Pulmonary artery endothelial cell (primary cell): ENCODE data around the gene ALDH5A1. TPM values are rescaled to one million over a fixed set of nuclear protein-coding genes. Genes with fewer than 3 reads are reported as not detected.

Source experiments
- DNase-seq: peaks from one replicate; pipeline ENCODE4 v3.0.0-alpha.2; 2011; ENCODE audit warnings: low read depth, low spot score
- total RNA-seq: library from RNA; depleted of rRNA; stranded (reverse); fragments of >200 nt; gene quantifications from 2 replicates; pipeline ENCODE4 v1.2.3, GENCODE V29; 2014

ALDH5A1 gene
- total RNA-seq, 1 donor from 2014 or later: 0.33 TPM

- DNase-seq: no peak
These were observed 27.7 kb downstream of the ALDH5A1 start for GRCh38 chr6:24522228-24523176.

GRCh38 chr6:24524329-24524728 is 29.6 kb downstream of the ALDH5A1 start:
- DNase-seq: no peak

DNA sequence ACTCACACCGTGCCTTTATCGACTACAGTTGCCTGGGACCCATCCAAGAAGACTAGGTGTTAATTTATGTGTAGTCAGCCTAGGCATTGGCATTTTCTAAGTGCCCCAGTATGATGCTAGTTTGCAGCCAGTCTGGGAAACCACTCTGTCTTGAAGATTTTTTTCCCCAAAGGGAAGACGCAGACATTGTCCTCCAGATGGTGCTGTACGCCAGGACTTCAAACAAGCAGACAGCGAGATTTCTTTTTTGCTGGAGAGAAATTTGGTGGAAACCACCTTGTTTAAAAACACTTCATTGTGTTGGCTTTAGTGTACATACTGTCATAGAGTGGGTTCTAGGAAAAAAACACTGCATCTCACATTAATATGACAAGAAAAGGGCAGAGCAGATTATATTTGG is 30.0 kb downstream of the ALDH5A1 start:
- no peak for DNase-seq

GRCh38 chr6:24529985-24530384 is 35.2 kb downstream of the ALDH5A1 start:
- DNase-seq: no peak

DNA sequence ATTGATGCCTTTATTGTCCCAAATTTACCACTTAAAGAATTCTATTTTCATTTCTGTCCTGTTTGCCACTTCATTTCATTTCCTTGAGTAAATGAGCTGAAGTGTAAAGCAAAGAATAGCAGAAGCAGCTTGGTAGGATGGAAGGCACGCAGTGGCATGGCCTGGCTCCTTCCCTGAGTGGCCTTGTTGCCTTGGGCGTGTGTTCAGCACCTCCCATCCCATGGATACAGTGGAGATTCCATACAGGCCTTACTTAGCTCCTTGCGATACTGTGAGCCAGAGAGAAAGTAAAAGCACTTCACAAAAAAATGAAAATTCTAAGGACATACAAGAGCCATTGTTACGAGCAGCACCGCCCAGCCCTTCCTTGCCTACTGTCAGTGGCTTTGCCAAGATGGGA is 39.6 kb downstream of the ALDH5A1 start:
- DNase-seq: no peak

GRCh38 chr6:24535210-24535609 is 40.4 kb downstream of the ALDH5A1 start:
- DNase-seq: no peak

- no peak for DNase-seq
These were observed 41.7 kb downstream of the ALDH5A1 start for GRCh38 chr6:24536466-24536865.

DNA sequence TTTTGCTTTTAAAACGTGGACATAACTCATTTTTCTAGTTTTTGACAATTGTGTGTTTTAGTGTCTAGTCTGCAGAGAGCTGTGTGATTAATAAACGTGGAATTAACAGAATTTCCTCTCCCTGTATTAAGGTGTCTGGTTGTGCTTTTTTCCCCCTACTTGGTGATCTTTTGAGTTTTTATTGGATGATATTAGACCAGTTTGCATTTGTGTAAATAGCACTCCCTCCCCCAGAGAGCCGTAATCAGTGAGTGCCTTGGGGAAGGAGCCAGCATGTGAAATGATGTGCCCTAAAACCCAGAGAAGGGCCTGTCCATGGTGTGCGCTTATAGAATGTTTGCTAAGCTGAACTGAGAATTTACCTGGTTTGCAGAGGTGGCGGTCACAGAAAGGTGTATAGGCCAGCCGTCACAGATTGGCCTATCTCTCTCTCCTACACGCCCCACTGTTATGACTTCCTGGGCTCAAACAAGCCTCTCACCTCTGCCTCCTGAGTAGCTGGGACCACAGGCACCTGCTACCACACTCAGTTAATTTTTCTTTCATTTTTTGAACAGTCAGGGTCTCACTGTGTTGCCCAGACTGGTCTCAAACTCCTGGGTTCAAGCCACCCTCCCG is 42.4 kb downstream of the ALDH5A1 start:
- DNase-seq: no peak

- DNase-seq: no peak
These were observed 43.1 kb downstream of the ALDH5A1 start for GRCh38 chr6:24537771-24538385.

GRCh38 chr6:24539416-24539815 is 44.6 kb downstream of the ALDH5A1 start:
- DNase-seq: no peak

DNA sequence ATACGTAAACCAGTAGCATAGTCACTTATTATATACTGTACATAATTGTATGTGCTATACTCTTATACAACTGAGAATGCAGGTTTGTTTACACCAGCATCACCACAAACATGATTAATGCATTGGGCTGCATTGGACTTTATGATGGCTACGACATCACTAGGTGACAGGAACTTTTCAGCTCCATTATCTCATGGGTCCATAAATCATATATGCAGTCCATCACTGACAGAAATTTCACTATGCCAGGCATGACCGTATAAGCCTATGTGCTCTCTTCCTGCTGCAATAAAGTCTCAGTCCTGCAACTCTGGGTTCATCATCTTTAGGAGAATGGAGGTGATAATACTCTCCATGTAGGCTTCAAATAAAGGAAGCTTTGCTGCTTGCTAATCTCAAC is 45.4 kb downstream of the ALDH5A1 start:
- no peak for DNase-seq

- DNase-seq: no peak
These were observed 48.9 kb downstream of the ALDH5A1 start for GRCh38 chr6:24543683-24544082.

DNA sequence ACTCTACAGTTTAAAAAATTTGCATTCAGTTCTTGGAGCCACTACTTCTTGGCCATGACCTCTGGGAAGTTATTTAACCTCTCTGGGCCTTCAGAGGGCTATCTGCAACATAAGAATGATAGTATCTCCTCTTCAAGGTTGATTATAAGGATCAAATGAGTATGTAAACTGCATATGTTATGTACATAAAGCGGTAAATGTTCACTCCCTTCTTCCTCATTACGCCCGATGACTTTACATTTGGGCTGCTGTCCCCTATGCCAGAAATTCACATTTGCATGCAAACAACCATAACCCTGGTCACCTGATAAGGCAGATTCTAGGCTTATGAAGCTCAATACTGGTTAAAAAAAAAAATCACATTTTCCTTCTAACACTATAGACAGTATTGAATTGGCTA is 50.4 kb downstream of the ALDH5A1 start:
- DNase-seq: no peak

DNA sequence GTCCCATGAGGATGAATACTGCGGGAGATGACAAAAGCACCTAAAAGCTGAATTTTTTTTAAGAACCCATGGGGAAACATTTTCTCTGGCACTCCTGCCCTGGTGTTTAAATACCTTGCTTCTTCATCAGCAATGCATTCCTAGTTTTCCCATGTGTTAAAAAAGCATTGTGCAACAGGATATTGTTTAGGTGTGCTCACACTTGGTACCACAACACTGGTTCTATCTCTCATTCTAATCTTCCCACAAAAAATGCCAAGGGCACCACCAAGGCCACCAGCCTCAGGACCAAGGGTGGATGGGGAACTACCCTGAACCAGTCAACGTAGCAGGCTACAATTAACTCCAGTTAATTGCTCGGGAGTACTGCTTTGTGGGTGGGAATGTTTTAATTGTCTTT is 50.9 kb downstream of the ALDH5A1 start:
- DNase-seq: no peak

GRCh38 chr6:24546439-24546838 is 51.7 kb downstream of the ALDH5A1 start:
- no peak for DNase-seq

GRCh38 chr6:24547243-24547642 is 52.5 kb downstream of the ALDH5A1 start:
- no peak for DNase-seq

DNA sequence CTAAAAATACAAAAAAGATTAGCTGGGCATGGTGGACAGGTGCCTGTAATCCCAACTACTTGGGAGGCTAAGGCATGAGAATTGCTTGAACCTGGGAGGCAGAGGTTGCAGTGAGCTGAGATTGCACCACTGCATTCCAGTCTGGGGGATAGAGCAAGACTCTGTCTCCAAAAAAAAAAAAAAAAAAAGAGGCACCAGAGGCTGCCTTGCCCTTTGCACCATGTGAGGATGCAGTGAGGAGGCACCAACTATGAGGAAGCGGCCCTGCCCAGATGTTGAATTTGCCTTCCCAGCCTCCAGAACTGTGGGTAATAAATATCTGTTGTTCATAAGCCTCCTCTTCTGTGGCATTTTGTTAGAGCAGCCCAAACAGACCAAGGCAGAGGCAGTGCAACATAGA is 54.4 kb downstream of the ALDH5A1 start:
- no peak for DNase-seq

DNA sequence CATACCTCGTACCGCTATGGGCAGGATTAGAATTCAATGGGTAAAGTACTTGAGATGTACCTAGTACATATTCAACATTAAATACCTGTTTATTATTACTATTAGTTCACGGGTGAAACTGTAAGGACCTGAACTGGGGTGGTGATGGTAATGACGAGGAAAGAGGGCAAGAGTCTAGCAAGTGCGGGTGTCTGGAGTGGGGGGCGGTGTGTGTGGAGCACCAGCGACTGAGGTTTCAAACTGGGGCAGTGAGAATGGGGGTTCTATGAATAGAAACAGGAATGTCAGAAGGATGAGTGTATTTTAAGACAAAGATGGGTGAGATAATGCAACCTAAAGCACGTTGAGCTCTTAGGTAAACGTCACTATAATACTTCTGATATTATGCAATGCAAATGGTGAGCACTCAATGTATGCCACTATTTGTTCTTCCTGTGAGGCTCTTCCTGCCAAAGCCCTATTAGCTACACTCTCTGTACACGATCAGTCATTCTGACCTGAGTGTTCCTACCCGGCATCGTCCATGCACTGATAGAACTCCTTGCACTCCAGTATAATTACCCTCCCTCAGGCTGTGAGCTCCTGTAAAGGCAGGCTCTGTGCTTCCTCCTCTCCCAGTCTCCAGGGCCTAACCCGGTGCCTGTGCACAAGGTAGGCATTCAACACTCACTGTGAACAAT is 55.0 kb downstream of the ALDH5A1 start:
- DNase-seq: no peak

- DNase-seq: no peak
These were observed 56.4 kb downstream of the ALDH5A1 start for GRCh38 chr6:24551139-24551538.

DNA sequence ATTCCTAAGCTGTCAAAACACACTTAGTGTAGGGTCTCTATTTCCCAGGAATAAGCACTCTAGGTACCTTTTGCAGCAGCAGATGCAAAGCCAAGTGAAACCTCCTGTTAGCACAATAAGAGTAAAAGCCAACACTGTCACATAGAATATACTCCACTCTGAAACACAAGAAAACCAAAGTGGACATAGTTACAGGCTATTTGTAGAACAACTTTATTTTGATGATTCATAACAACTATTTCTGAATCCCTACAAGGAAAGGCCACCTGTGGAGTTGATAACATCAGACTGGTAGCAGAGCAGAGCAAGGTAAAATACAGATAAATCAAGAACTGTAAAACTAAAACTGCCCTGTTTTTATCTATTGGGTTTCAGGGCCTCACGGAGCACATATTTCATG is 59.7 kb downstream of the ALDH5A1 start:
- no peak for DNase-seq

GRCh38 chr6:24558516-24558915 is 63.7 kb downstream of the ALDH5A1 start:
- DNase-seq: no peak

DNA sequence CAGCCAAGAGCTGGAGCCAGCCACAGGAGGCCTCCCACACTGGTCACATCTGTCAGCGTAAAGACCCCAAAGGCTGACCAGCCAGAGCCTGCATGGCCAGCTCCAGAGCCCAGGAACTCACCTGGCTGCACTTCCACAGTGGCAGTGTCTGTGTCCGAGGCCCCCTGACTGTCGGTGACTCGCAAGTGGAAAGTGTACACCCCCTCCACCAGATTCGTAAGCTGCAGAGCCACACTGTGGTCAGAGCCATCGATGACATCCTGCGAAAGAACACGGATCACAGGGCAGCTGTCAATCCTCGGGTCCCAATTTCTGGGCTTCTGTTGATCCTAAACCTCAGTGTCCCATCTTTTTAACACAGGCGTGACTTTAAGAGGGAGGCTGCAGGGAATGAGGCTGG is 69.3 kb downstream of the ALDH5A1 start:
- DNase-seq: no peak
